ENCODE results near the gene HEBP2.

HEBP2 gene

DNA sequence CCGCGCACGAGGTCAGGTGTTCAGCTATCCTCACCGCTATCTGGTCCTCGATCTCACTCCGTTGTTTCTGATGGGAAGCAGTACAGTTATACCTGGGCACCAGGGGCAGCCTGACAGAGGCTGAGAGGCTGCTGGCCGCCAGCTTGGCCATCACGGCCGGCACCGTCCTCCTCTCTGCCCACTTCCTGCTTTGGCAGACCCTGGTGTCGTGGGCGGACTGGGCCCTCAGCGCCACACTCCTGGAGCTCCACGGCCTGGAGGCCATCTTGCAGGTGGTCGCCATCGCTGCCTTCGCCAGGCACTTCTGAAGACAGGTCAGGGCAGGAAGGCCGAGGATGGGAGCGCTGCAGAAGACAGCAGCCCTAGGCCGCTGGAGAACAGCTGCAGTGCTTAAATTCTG lies 60.1 kb downstream of the HEBP2 start:
- H3K4me3 ChIP-seq (ENCODE audit: control insufficient read depth, low read depth, low read length): no peak overlapping the region
- TF ChIP-seq, protein P1, sequence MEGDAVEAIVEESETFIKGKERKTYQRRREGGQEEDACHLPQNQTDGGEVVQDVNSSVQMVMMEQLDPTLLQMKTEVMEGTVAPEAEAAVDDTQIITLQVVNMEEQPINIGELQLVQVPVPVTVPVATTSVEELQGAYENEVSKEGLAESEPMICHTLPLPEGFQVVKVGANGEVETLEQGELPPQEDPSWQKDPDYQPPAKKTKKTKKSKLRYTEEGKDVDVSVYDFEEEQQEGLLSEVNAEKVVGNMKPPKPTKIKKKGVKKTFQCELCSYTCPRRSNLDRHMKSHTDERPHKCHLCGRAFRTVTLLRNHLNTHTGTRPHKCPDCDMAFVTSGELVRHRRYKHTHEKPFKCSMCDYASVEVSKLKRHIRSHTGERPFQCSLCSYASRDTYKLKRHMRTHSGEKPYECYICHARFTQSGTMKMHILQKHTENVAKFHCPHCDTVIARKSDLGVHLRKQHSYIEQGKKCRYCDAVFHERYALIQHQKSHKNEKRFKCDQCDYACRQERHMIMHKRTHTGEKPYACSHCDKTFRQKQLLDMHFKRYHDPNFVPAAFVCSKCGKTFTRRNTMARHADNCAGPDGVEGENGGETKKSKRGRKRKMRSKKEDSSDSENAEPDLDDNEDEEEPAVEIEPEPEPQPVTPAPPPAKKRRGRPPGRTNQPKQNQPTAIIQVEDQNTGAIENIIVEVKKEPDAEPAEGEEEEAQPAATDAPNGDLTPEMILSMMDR (conservative IDR thresholded peaks at IDR 0.05; ENCODE audit: control insufficient read depth, insufficient read depth, low read depth, low read length): no peak
- no peak for DNase-seq (ENCODE audit: low read depth)

DNA sequence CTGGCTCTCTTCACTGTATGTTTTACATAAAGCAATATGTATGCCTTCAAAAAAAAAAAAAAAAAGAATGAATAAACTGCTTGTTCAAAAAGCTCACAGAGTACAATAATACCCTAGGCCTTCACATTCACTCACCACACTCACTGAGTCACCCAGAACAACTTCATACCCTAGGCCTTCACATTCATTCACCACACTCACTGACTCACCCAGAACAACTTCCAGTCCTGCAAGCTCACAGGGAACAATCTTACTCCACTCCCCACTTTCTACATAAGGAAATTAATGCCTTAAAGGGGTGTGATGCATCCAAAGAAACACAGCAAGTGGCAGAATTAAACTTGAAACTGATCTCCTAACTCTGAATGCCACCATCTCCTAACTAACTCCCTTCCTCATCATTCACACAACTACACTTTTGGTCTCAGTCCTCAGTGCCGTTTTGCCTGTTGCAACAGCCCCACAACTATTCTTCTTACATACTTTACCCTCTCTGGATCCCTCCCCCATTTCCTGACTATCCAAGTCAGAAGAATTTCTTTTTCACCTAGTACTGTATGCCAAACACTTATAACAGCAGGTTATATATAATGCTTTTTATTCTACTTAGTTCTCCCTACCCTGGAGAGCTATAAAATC lies 61.1 kb downstream of the HEBP2 start:
- DNase-seq (ENCODE audit: low read depth): peak; percentile 98
- TF ChIP-seq, protein P1 (conservative IDR thresholded peaks at IDR 0.05; ENCODE audit: control insufficient read depth, insufficient read depth, low read depth, low read length): no peak
- no peak overlapping the region for H3K4me3 ChIP-seq (ENCODE audit: control insufficient read depth, low read depth, low read length)

DNA sequence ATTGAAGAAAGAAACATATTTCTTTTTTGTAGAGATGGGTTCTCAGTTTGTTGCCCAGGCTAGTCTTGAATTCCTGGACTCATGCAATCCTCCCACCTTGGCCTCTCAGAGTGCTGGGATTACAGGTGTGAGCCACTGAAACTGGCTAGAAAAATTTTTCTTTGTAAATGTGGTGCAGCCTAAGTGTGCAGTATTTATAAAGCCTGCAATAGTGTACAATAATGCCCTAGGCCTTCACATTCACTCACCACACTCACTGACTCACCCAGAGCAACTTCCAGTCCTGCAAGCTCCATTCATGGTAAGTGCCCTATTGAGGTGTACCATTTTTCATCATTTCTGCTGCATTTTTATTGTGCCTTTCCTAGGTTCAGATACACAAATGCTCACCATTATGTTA lies 63.9 kb downstream of the HEBP2 start:
- TF ChIP-seq, protein P1 (conservative IDR thresholded peaks at IDR 0.05; ENCODE audit: control insufficient read depth, insufficient read depth, low read depth, low read length): no peak
- H3K4me3 ChIP-seq (ENCODE audit: control insufficient read depth, low read depth, low read length): no peak overlapping the region
- peak; percentile 15 for DNase-seq (ENCODE audit: low read depth)

DNA sequence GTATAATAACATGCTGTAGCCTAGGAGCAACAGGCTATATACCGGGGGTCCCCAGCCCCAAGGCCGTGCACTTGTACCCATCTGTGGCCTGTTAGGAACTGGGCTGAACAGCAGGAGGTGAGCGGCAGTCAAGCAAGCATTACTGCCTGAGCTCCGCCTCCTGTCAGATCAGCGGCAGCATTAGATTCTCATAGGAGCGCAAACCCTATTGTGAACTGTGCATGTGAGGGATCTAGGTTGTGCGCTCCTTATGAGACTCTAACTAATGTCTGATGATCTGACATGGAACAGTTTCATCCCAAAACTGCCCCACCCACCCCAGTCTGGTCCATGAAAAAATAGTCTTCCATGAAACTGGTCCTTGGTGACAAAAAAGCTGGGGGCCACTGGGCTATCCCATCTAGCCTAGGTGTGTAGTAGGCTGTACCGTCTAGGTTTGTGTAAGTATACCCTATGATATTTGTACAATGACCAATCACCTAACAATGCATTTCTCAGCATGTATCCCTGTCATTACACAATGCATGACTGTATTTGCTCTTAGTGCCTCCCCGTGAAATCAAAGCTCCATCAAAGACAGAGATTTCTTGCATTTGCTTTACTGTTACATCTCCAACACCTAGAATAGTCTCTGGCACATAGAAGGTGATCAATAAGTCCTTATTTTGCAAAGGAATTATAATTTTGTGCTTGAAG lies 64.4 kb downstream of the HEBP2 start:
- TF ChIP-seq, protein P1 (conservative IDR thresholded peaks at IDR 0.05; ENCODE audit: control insufficient read depth, insufficient read depth, low read depth, low read length): no peak
- no peak overlapping the region for H3K4me3 ChIP-seq (ENCODE audit: control insufficient read depth, low read depth, low read length)

More for the DNA sequence above, 64.4 kb downstream of the HEBP2 start:
- DNase-seq (ENCODE audit: low read depth): peak; percentile 70
